PC-9 (cell line): ENCODE results near the gene EHMT1. TPM values are rescaled to one million over a fixed set of nuclear protein-coding genes. Genes with fewer than 3 reads are reported as not detected.

Experiments
- BruUV-seq: library from RNA; stranded (reverse); fragments of 400-500 nt; replicated peaks from 2 replicates; lab custom pipeline; 2021; lab: Mats Ljungman, UMichigan
- CTCF ChIA-PET: fragments of 300-600 bp; sonication (Branson Sonifier 250); formaldehyde crosslinking; loops from one replicate; lab custom pipeline; 2022; ENCODE audit warnings: antibody characterized with exemption; lab: Charles Lee
- POLR2A ChIA-PET: fragments of 300-600 bp; sonication (Branson Sonifier 250); formaldehyde crosslinking; loops from one replicate; lab custom pipeline; 2022; ENCODE audit warnings: antibody characterized with exemption; ENCODE audit not compliant: unreplicated experiment; lab: Charles Lee
- DNase-seq, 2 experiments: peaks; one replicate each; pipeline versions ENCODE4 v3.0.0 to v3.0.0-alpha.2; 2015 to 2022; ENCODE audit warnings: mixed read lengths in 1 of 2
- H2AFZ ChIP-seq: fragments of 200-600 bp; sonication (generic); 2 replicates; pipeline ENCODE4 v1.8.1; 2017; ENCODE audit warnings: antibody characterized with exemption
- H3F3A ChIP-seq: fragments of 200-600 bp; sonication (generic); 2 replicates; pipeline ENCODE4 v1.8.1; 2017; ENCODE audit warnings: antibody characterized with exemption, mild to moderate bottlenecking, low read depth; ENCODE audit not compliant: insufficient read depth
- H3K27ac ChIP-seq: fragments of 200-600 bp; sonication (generic); 2 replicates; pipeline ENCODE4 v1.6.1; 2016; ENCODE audit warnings: mixed run types
- H3K27me3 ChIP-seq: fragments of 200-600 bp; sonication (generic); 2 replicates; pipeline ENCODE4 v1.6.1; 2016; ENCODE audit warnings: low read depth, mixed run types; ENCODE audit not compliant: insufficient read depth
- H3K36me3 ChIP-seq: fragments of 200-600 bp; sonication (generic); 2 replicates; pipeline ENCODE4 v1.6.1; 2016; ENCODE audit warnings: low read depth, mixed run types
- H3K4me1 ChIP-seq: fragments of 200-600 bp; sonication (generic); replicated peaks from 2 replicates; pipeline ENCODE4 v1.6.1; 2016; ENCODE audit warnings: mixed run types; ENCODE audit not compliant: insufficient read depth
- H3K4me2 ChIP-seq: fragments of 200-600 bp; sonication (generic); 2 replicates; pipeline ENCODE4 v1.6.1; 2017; ENCODE audit warnings: mixed run types
- H3K4me3 ChIP-seq: fragments of 200-600 bp; sonication (generic); 2 replicates; pipeline ENCODE4 v1.6.1; 2016; ENCODE audit warnings: mixed run types
- H3K79me2 ChIP-seq: fragments of 200-600 bp; sonication (generic); 2 replicates; pipeline ENCODE4 v1.6.1; 2017; ENCODE audit warnings: low read depth, mixed run types
- H3K9me2 ChIP-seq: fragments of 200-600 bp; sonication (generic); 2 replicates; pipeline ENCODE4 v1.8.1; 2017; ENCODE audit warnings: mild to moderate bottlenecking; ENCODE audit not compliant: insufficient read depth
- H3K9me3 ChIP-seq: fragments of 200-600 bp; sonication (generic); 2 replicates; pipeline ENCODE4 v1.8.1; 2016; ENCODE audit warnings: low read depth; ENCODE audit not compliant: insufficient read depth
- H4K20me1 ChIP-seq: fragments of 200-600 bp; sonication (generic); 2 replicates; pipeline ENCODE4 v1.8.1; 2017; ENCODE audit not compliant: insufficient read depth
- EZH2 ChIP-seq: fragments of 200-600 bp; sonication (generic); IDR thresholded peaks from 2 replicates; pipeline ENCODE4 v1.8.0; 2017; ENCODE audit warnings: antibody characterized with exemption, low read depth
- intact Hi-C: fragments of 100-400 bp; cut with micrococcal nuclease; formaldehyde crosslinking; loops from one replicate; pipeline ENCODE4 v1.10.0; 2022; ENCODE audit not compliant: unreplicated experiment
- total RNA-seq: library from RNA; stranded (reverse); gene quantifications from 2 replicates; pipeline ENCODE4 v1.2.3, GENCODE V29; 2021
- TF ChIP-seq, protein P1 (sequence below): fragments of 200-600 bp; sonication (generic); conservative IDR thresholded peaks from 2 replicates; pipeline ENCODE4 v1.6.1; 2017; ENCODE audit warnings: mixed run types, antibody characterized with exemption, mild to moderate bottlenecking, moderate library complexity

The EHMT1 gene
- total RNA-seq, 1 experiment from 2014 or later, result 116 TPM

DNA sequence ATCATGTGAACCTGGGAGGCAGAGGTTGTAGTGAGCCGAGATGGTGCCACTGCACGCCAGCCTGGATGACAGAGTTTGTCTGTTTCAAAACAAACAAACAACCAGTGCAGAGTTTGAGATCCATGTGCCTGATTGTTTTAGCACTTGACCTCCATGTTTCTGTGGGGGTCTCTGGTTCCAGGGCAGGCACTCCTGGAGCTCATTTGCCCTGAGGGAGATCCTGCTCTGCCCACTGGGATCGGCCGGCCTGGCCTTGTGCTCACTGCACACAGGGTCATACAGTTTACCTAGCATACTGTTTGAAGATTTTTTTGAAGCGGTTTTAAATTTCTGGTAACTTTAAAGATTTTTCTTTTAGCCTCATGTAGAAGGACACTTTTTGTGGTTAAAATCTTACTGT lies 78.4 kb downstream of the EHMT1 start:
- peaks cover 32% of the 10 kb centered on the region for H4K20me1 ChIP-seq
- H2AFZ ChIP-seq, result no peak overlapping the region
- H3F3A ChIP-seq, result no peaks in the 10 kb centered on the region
- POLR2A ChIA-PET, result no interaction called here
- no peak for TF ChIP-seq EZH2
- TF ChIP-seq, protein P1, sequence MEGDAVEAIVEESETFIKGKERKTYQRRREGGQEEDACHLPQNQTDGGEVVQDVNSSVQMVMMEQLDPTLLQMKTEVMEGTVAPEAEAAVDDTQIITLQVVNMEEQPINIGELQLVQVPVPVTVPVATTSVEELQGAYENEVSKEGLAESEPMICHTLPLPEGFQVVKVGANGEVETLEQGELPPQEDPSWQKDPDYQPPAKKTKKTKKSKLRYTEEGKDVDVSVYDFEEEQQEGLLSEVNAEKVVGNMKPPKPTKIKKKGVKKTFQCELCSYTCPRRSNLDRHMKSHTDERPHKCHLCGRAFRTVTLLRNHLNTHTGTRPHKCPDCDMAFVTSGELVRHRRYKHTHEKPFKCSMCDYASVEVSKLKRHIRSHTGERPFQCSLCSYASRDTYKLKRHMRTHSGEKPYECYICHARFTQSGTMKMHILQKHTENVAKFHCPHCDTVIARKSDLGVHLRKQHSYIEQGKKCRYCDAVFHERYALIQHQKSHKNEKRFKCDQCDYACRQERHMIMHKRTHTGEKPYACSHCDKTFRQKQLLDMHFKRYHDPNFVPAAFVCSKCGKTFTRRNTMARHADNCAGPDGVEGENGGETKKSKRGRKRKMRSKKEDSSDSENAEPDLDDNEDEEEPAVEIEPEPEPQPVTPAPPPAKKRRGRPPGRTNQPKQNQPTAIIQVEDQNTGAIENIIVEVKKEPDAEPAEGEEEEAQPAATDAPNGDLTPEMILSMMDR, result no peak
- intact Hi-C loops, result no loop called here
- H3K79me2 ChIP-seq, result peaks cover 55% of the 10 kb centered on the region
- no peaks in the 10 kb centered on the region for H3K4me1 ChIP-seq
- CTCF ChIA-PET, result no interaction called here
- H3K36me3 ChIP-seq, result no peaks in the 10 kb centered on the region
- DNase-seq, result no peak
- no peaks in the 10 kb centered on the region for H3K9me2 ChIP-seq
- H3K9me3 ChIP-seq, result peaks cover 5% of the 10 kb centered on the region; the same call in 1 of the 2 replicates
- H3K4me3 ChIP-seq, result no peak overlapping the region
- no TSS peak for BruUV-seq
- H3K27me3 ChIP-seq, result no peaks in the 10 kb centered on the region
- H3K4me2 ChIP-seq, result no peak overlapping the region
- no peak overlapping the region for H3K27ac ChIP-seq

DNA sequence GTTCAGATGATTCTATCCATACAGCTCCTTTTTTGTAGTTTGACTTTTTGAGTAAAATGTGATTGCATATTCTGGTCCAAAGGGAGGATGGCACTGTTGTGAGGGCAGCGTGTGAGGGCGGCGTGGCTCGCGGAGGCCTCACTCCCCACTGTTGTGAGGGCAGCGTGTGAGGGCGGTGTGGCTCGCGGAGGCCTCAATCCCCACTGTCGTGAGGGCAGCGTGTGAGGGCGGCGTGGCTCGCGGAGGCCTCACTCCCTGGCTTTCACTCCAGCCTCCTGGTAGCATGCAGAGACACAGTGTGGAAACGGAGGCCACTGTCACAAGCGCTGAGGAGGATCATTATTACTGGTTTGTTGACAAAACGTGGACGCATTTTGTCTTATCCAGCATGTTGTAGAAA lies 79.0 kb downstream of the EHMT1 start:
- Histone ChIP-seq H3K9me2 (no peaks in the 10 kb centered on the region), H4K20me1 (peaks cover 26% of the 10 kb centered on the region), H3K4me2 (no peak overlapping the region), H3K9me3 (peaks cover 11% of the 10 kb centered on the region), H3K79me2 (peaks cover 54% of the 10 kb centered on the region), H3F3A (no peaks in the 10 kb centered on the region), H3K4me1 (no peaks in the 10 kb centered on the region), H3K36me3 (no peaks in the 10 kb centered on the region; the same call in 1 of the 2 replicates), H2AFZ (no peak overlapping the region), H3K4me3 (no peak overlapping the region), H3K27ac (no peak overlapping the region), H3K27me3 (no peaks in the 10 kb centered on the region)
- ChIA-PET POLR2A (no interaction called here), CTCF (no interaction called here)
- intact Hi-C loops, result no loop called here
- no peak for TF ChIP-seq EZH2
- TF ChIP-seq, protein P1, result no peak
- BruUV-seq, result no TSS peak
- no peak for DNase-seq

DNA sequence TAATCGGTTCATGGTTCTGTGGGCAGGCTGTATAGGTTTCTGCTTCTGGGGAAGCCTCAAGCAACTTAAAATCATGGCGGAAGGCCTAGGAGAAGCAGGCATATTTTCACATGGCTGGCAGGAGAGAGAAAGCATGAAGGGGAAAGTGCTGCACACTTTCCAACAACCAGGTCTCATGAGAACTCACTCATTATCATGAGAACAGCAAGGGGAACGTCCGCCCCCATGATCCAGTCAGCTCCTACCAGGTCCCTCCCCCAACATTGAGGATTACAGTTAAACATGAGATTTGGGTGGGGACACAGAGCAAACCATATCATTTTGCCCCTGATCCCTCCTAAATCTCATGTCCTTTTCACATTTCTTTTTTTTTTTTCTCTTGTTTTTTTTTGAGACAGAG lies 82.1 kb downstream of the EHMT1 start:
- no peak for DNase-seq

More for the DNA sequence above, 82.1 kb downstream of the EHMT1 start:
- CTCF ChIA-PET, result interaction anchor here (0.7 kb wide), 1 partner anchor 137 kb away, joined by 7 read pairs; no protein-coding TSS in a partner anchor
- Histone ChIP-seq H3K4me3 (no peak overlapping the region), H3K27ac (no peak overlapping the region), H3K79me2 (peaks cover 54% of the 10 kb centered on the region), H3K9me3 (peaks cover 16% of the 10 kb centered on the region), H3K27me3 (no peaks in the 10 kb centered on the region), H3K36me3 (no peaks in the 10 kb centered on the region; the same call in 1 of the 2 replicates), H3F3A (no peaks in the 10 kb centered on the region), H4K20me1 (peaks cover 11% of the 10 kb centered on the region), H3K4me2 (no peak overlapping the region), H3K9me2 (no peaks in the 10 kb centered on the region), H3K4me1 (no peaks in the 10 kb centered on the region), H2AFZ (no peak overlapping the region)
- POLR2A ChIA-PET, result no interaction called here
- TF ChIP-seq, protein P1, result no peak
- TF ChIP-seq EZH2, result no peak
- BruUV-seq, result no TSS peak
- intact Hi-C loops, result no loop called here
